H9 (cell line): ENCODE data around the gene ARID1B. TPM values are rescaled to one million over a fixed set of nuclear protein-coding genes. Genes with fewer than 3 reads are reported as not detected.

ENCODE experiments used
- DNase-seq: peaks from one replicate; pipeline ENCODE4 v3.0.0-alpha.2; 2017
- H2AFZ ChIP-seq: one replicate; pipeline ENCODE4 v1.6.1; 2013; ENCODE audit warnings: mild to moderate bottlenecking, low read length, control low read depth, moderate library complexity
- H2AK5ac ChIP-seq: 2 replicates; pipeline ENCODE4 v1.6.1; 2013; ENCODE audit warnings: low read length, control low read depth, mixed read lengths; ENCODE audit not compliant: insufficient read length
- H2BK120ac ChIP-seq: one replicate; pipeline ENCODE4 v1.6.1; 2013; ENCODE audit warnings: low read depth, mild to moderate bottlenecking, low read length, control low read depth, inconsistent platforms; ENCODE audit not compliant: poor library complexity, severe bottlenecking
- H2BK12ac ChIP-seq: 2 replicates; pipeline ENCODE4 v1.6.1; 2013; ENCODE audit warnings: low read length, control low read depth, mixed read lengths, low read depth; ENCODE audit not compliant: insufficient read length
- H2BK15ac ChIP-seq: 2 replicates; pipeline ENCODE4 v1.6.1; 2013; ENCODE audit warnings: low read depth, low read length, control low read depth
- H2BK20ac ChIP-seq: one replicate; pipeline ENCODE4 v1.6.1; 2013; ENCODE audit warnings: low read depth, mild to moderate bottlenecking, low read length, control low read depth, inconsistent platforms; ENCODE audit not compliant: poor library complexity, severe bottlenecking
- H2BK5ac ChIP-seq: 2 replicates; pipeline ENCODE4 v1.6.1; 2013; ENCODE audit warnings: low read length, control low read depth, mixed read lengths; ENCODE audit not compliant: insufficient read length
- H3K14ac ChIP-seq: 2 replicates; pipeline ENCODE4 v1.6.1; 2013; ENCODE audit warnings: low read length, control low read depth; ENCODE audit not compliant: insufficient read depth
- H3K18ac ChIP-seq: 2 replicates; pipeline ENCODE4 v1.6.1; 2013; ENCODE audit warnings: low read depth, mild to moderate bottlenecking, mixed read lengths, low read length, control low read depth; ENCODE audit not compliant: insufficient read length
- H3K23ac ChIP-seq: 2 replicates; pipeline ENCODE4 v1.6.1; 2013; ENCODE audit warnings: low read length, control low read depth, mixed read lengths, low read depth; ENCODE audit not compliant: insufficient read length
- H3K23me2 ChIP-seq: 2 replicates; pipeline ENCODE4 v1.6.1; 2013; ENCODE audit warnings: low read depth, mild to moderate bottlenecking, mixed read lengths, low read length, control low read depth; ENCODE audit not compliant: insufficient read length, poor library complexity, severe bottlenecking
- H3K27ac ChIP-seq: 2 replicates; pipeline ENCODE4 v1.5.1; 2013; ENCODE audit warnings: low read length, control low read depth, mixed read lengths, low read depth; ENCODE audit not compliant: insufficient read length
- H3K27me3 ChIP-seq: 2 replicates; pipeline ENCODE4 v1.6.1; 2013; ENCODE audit warnings: low read length, control low read depth, inconsistent platforms; ENCODE audit not compliant: insufficient read depth
- H3K4ac ChIP-seq: 2 replicates; pipeline ENCODE4 v1.6.1; 2013; ENCODE audit warnings: low read depth, mild to moderate bottlenecking, control low read depth, inconsistent platforms, low read length, moderate library complexity
- H3K4me1 ChIP-seq: 2 replicates; pipeline ENCODE4 v1.6.1; 2013; ENCODE audit warnings: low read length, control low read depth, inconsistent platforms; ENCODE audit not compliant: insufficient read depth
- H3K4me2 ChIP-seq: 2 replicates; pipeline ENCODE4 v1.6.1; 2013; ENCODE audit warnings: low read length, control low read depth, mixed read lengths; ENCODE audit not compliant: insufficient read length, insufficient read depth
- H3K56ac ChIP-seq: 2 replicates; pipeline ENCODE4 v1.6.1; 2013; ENCODE audit warnings: low read depth, mild to moderate bottlenecking, mixed read lengths, low read length, control low read depth; ENCODE audit not compliant: insufficient read length
- H3K79me1 ChIP-seq: 2 replicates; pipeline ENCODE4 v1.6.1; 2013; ENCODE audit warnings: low read depth, mild to moderate bottlenecking, moderate library complexity, low read length, control low read depth, inconsistent platforms; ENCODE audit not compliant: insufficient read depth, poor library complexity, severe bottlenecking
- H3K79me2 ChIP-seq: 2 replicates; pipeline ENCODE4 v1.6.1; 2013; ENCODE audit warnings: low read length, control low read depth, inconsistent platforms; ENCODE audit not compliant: insufficient read depth
- H3K9ac ChIP-seq: 2 replicates; pipeline ENCODE4 v1.6.1; 2013; ENCODE audit warnings: low read length, control low read depth, mixed read lengths; ENCODE audit not compliant: insufficient read length; ENCODE audit errors: extremely low read depth
- H3K9me3 ChIP-seq: one replicate; pipeline ENCODE4 v1.6.1; 2013; ENCODE audit warnings: low read depth, low read length, inconsistent platforms; ENCODE audit not compliant: control insufficient read depth
- H3T11ph ChIP-seq: one replicate; pipeline ENCODE4 v1.6.1; 2013; ENCODE audit warnings: mild to moderate bottlenecking, low read length, control low read depth, inconsistent platforms
- H4K20me1 ChIP-seq: one replicate; pipeline ENCODE4 v1.6.1; 2013; ENCODE audit not compliant: control insufficient read depth, insufficient read length, insufficient read depth
- H4K5ac ChIP-seq: 2 replicates; pipeline ENCODE4 v1.6.1; 2013; ENCODE audit warnings: low read depth, mild to moderate bottlenecking, mixed read lengths, low read length, control low read depth; ENCODE audit not compliant: insufficient read length
- H4K8ac ChIP-seq: replicated peaks from 2 replicates; pipeline ENCODE4 v1.6.1; 2013; ENCODE audit warnings: low read length, control low read depth, mixed read lengths, low read depth; ENCODE audit not compliant: insufficient read length
- H4K91ac ChIP-seq: 2 replicates; pipeline ENCODE4 v1.6.1; 2013; ENCODE audit warnings: low read depth, mild to moderate bottlenecking, moderate library complexity, mixed read lengths, low read length, control low read depth; ENCODE audit not compliant: insufficient read length
- H3K27ac Mint-ChIP-seq, 3 experiments: 2 replicates in 2 of 3; 3 replicates in 1 of 3; pipeline ENCODE4 v1.8.0; 2020 to 2021; ENCODE audit warnings: mixed read lengths in 3 of 3, mild to moderate bottlenecking in 1 of 3, moderate library complexity in 1 of 3
- H3K27me3 Mint-ChIP-seq: 2 replicates; pipeline ENCODE4 v1.8.0; 2021; ENCODE audit warnings: low read depth, mild to moderate bottlenecking, moderate library complexity, mixed read lengths
- H3K36me3 Mint-ChIP-seq, 3 experiments: 2 replicates in 2 of 3; 3 replicates in 1 of 3; pipeline ENCODE4 v1.8.0; 2020 to 2021; ENCODE audit warnings: low read depth in 3 of 3, mixed read lengths in 3 of 3; ENCODE audit not compliant: insufficient read depth in 1 of 3
- H3K4me1 Mint-ChIP-seq, 2 experiments: 2 replicates each; pipeline ENCODE4 v1.8.0; 2020; ENCODE audit warnings: mixed read lengths in 2 of 2
- H3K4me3 Mint-ChIP-seq, 2 experiments: 2 replicates in 1 of 2; 3 replicates in 1 of 2; pipeline ENCODE4 v1.8.0; 2020 to 2021; ENCODE audit warnings: mild to moderate bottlenecking in 2 of 2, mixed read lengths in 2 of 2, moderate library complexity in 1 of 2
- H3K9me3 Mint-ChIP-seq, 2 experiments: 2 replicates in 1 of 2; 3 replicates in 1 of 2; pipeline ENCODE4 v1.8.0; 2020; ENCODE audit warnings: mild to moderate bottlenecking in 2 of 2, mixed read lengths in 2 of 2, moderate library complexity in 1 of 2
- WGBS: extraction: QIAGEN DNeasy Blood & Tissue Kit; methylation state at CpG from one replicate; pipeline ENCODE4 v1.1.7; 2013; ENCODE audit warnings: missing lambda C conversion rate, low lambda C conversion rate, mixed read lengths; ENCODE audit not compliant: insufficient read length; ENCODE audit errors: extremely low coverage; 5-methylcytosine and 5-hydroxymethylcytosine counted together
- total RNA-seq: library from RNA; stranded (reverse); gene quantifications from 2 replicates; pipeline ENCODE4 v1.2.1, GENCODE V29; 2021
- TF ChIP-seq, protein P1 (sequence below): fragments of 200-600 bp; sonication (generic); conservative IDR thresholded peaks from 3 replicates; pipeline ENCODE4 v1.8.0; 2021; ENCODE audit warnings: antibody characterized with exemption, mild to moderate bottlenecking

ARID1B gene
- total RNA-seq, 1 experiment from 2014 or later = 88.2 TPM

DNA sequence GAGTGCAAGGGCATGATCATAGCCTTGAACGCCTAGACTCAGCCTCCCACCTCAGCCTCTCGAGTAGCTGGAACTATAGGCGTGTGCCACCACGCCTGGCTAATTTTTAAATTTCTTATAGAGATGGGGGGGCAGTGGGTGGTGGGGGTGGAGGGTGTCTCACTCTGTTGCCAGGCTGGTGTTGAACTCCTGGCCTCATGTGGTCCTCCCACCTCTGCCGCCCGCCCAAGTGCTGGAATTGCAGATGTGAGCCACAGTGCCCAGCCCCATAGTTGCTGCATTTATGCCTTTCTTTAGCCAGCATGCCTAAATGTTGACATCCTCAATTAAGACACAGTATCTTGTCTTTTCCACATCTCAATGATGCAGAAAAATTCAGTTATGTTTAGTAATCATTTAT, 171.1 kb downstream of the ARID1B start:
- H2BK120ac ChIP-seq = no peak overlapping the region
- H3T11ph ChIP-seq = no peak overlapping the region
- H3K4ac ChIP-seq = no peak overlapping the region
- H3K23ac ChIP-seq = no peak overlapping the region
- peaks cover 21% of the 10 kb centered on the region for H3K4me1 ChIP-seq
- Mint-ChIP-seq H3K4me3 (no peak overlapping the region), H3K9me3 (no peaks in the 10 kb centered on the region), H3K4me1 (peaks cover 62 to 63% of the 10 kb centered on the region in 2 experiments), H3K27me3 (no peaks in the 10 kb centered on the region), H3K27ac (no peak overlapping the region), H3K36me3 (no peaks in the 10 kb centered on the region)
- H3K18ac ChIP-seq = no peak overlapping the region
- H3K27me3 ChIP-seq = no peaks in the 10 kb centered on the region
- H3K79me1 ChIP-seq = no peaks in the 10 kb centered on the region
- DNase-seq = no peak
- no peak overlapping the region for H3K14ac ChIP-seq
- no peak overlapping the region for H4K91ac ChIP-seq
- H4K5ac ChIP-seq = no peak overlapping the region
- H2AK5ac ChIP-seq = no peak overlapping the region
- H2BK5ac ChIP-seq = no peak overlapping the region
- H3K23me2 ChIP-seq = no peaks in the 10 kb centered on the region
- H2BK12ac ChIP-seq = no peak overlapping the region
- no peak overlapping the region for H3K27ac ChIP-seq
- no peaks in the 10 kb centered on the region for H3K9me3 ChIP-seq
- TF ChIP-seq, protein P1, sequence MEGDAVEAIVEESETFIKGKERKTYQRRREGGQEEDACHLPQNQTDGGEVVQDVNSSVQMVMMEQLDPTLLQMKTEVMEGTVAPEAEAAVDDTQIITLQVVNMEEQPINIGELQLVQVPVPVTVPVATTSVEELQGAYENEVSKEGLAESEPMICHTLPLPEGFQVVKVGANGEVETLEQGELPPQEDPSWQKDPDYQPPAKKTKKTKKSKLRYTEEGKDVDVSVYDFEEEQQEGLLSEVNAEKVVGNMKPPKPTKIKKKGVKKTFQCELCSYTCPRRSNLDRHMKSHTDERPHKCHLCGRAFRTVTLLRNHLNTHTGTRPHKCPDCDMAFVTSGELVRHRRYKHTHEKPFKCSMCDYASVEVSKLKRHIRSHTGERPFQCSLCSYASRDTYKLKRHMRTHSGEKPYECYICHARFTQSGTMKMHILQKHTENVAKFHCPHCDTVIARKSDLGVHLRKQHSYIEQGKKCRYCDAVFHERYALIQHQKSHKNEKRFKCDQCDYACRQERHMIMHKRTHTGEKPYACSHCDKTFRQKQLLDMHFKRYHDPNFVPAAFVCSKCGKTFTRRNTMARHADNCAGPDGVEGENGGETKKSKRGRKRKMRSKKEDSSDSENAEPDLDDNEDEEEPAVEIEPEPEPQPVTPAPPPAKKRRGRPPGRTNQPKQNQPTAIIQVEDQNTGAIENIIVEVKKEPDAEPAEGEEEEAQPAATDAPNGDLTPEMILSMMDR = no peak
- no peak overlapping the region for H3K4me2 ChIP-seq
- H3K79me2 ChIP-seq = peaks cover 15% of the 10 kb centered on the region; the same call in 1 of the 2 replicates
- no peak overlapping the region for H3K9ac ChIP-seq
- no peak overlapping the region for H2AFZ ChIP-seq
- no peak overlapping the region for H2BK20ac ChIP-seq
- no CpG with 5 or more reads among the region's 6 CpGs for WGBS
- H4K20me1 ChIP-seq = no peaks in the 10 kb centered on the region
- H4K8ac ChIP-seq = no peak overlapping the region
- no peak overlapping the region for H3K56ac ChIP-seq
- no peak overlapping the region for H2BK15ac ChIP-seq
